ENCODE data around the gene GLCCI1. TPM values are rescaled to one million over a fixed set of nuclear protein-coding genes. Genes with fewer than 3 reads are reported as not detected.

The GLCCI1 gene
- total and polyA plus RNA-seq, 2 of the 8 experiments (the other 6 are each of a cell fraction or from before 2014, with no cell fraction given): 12.4 to 27.7 TPM

- Histone ChIP-seq H3K79me2 (ENCODE audit: control insufficient read depth in 1 of 2, insufficient read depth in 2 of 2, low read length in 2 of 2) (peaks cover 4 to 65% of the 10 kb centered on the region in 2 experiments; a peak in 3 of 4 replicates), H2BK20ac (ENCODE audit: low read length) (no peak overlapping the region), H4K20me1 (replicated peaks in 1 of 2; ENCODE audit: control insufficient read depth in 1 of 2, insufficient read depth in 2 of 2, low read length in 2 of 2) (peaks cover 5 to 16% of the 10 kb centered on the region in 2 experiments), H2BK15ac (ENCODE audit: low read length) (no peak overlapping the region), H4K91ac (replicated peaks; ENCODE audit: insufficient read length, low read length) (no peak overlapping the region), H3K36me3 (ENCODE audit: control insufficient read depth in 2 of 4, insufficient read depth in 4 of 4, low read length in 3 of 4) (no peaks in the 10 kb centered on the region), H3K23me2 (ENCODE audit: low read depth, low read length) (peaks cover 10% of the 10 kb centered on the region), H2AK5ac (ENCODE audit: low read depth, low read length) (no peak overlapping the region), H3K14ac (ENCODE audit: insufficient read length) (no peak overlapping the region), H3K23ac (ENCODE audit: insufficient read length) (no peak overlapping the region), H3K18ac (ENCODE audit: extremely low read depth, low read length) (no peak overlapping the region), H4K8ac (ENCODE audit: extremely low read depth, insufficient read depth, low read length) (no peak overlapping the region), H3K4ac (replicated peaks; ENCODE audit: insufficient read length, low read depth, low read length) (no peak overlapping the region), H3K4me3 (ENCODE audit: extremely low read depth in 1 of 4, insufficient read depth in 2 of 4, low read depth in 3 of 4, low read length in 4 of 4) (peak overlapping the region in 2 of 4 experiments; percentile 76 to 80; a peak in 4 of 8 replicates), H3K4me2 (ENCODE audit: insufficient read depth in 1 of 2, low read depth in 2 of 2, low read length in 2 of 2) (peak overlapping the region; percentile 58 to 83), H2BK120ac (replicated peaks; ENCODE audit: low read depth, low read length) (no peak overlapping the region), H4K5ac (ENCODE audit: insufficient read length, low read depth, low read length) (no peak overlapping the region), H3K9me3 (ENCODE audit: insufficient read depth in 2 of 2, low read depth in 1 of 2, low read length in 1 of 2) (no peaks in the 10 kb centered on the region), H3K9ac (replicated peaks in 1 of 4; ENCODE audit: extremely low read depth in 1 of 4, low read depth in 3 of 4, low read length in 3 of 4) (no peak overlapping the region), H3K27ac (ENCODE audit: low read depth, low read length) (no peak overlapping the region), H2AFZ (ENCODE audit: low read length) (no peak overlapping the region), H3K79me1 (ENCODE audit: low read depth, low read length) (peaks cover under 1% of the 10 kb centered on the region), H3K27me3 (replicated peaks in 1 of 4; ENCODE audit: control insufficient read depth in 3 of 4, extremely low read depth in 1 of 4, insufficient read depth in 3 of 4, low read length in 3 of 4) (peaks cover 0 to 1% (median 0%) of the 10 kb centered on the region in 4 experiments; a peak in 1 of 7 replicates), H3K56ac (replicated peaks; ENCODE audit: insufficient read length, low read depth, low read length) (no peak overlapping the region), H2BK12ac (ENCODE audit: low read depth, low read length) (no peak overlapping the region), H2BK5ac (ENCODE audit: low read depth, low read length) (no peak overlapping the region), H3K4me1 (replicated peaks in 1 of 4; ENCODE audit: control insufficient read depth in 3 of 4, insufficient read depth in 4 of 4, low read length in 3 of 4) (peaks cover 0 to 16% (median 9%) of the 10 kb centered on the region in 4 experiments; a peak in 5 of 7 replicates)
- no peak for FAIRE-seq
- DNase-seq (ENCODE audit: low read depth in 1 of 2, low spot score in 2 of 2): no peak
- CTCF ChIA-PET (ENCODE audit: partially characterized antibody): no interaction called here
- TF ChIP-seq PHF8 (conservative IDR thresholded peaks at IDR 0.05; ENCODE audit: low read depth, low read length) (no peak), POLR2A (IDR thresholded peaks at IDR 0.05; ENCODE audit: control extremely low read depth in 1 of 2, low read depth in 2 of 2, low read length in 2 of 2) (0 out of 3 replicates have a peak, but pooled peaks of 1 of the 2 experiments have one; percentile 7)
- 84% methylated on average over 9 of the region's 9 CpGs; no CpG with 5 or more reads in 1 of the 2 experiments for WGBS, 2 experiments (ENCODE audit: extremely low coverage in 1 of 2, insufficient coverage in 1 of 2, insufficient read length in 1 of 2, insufficient replicate concordance in 2 of 2, low coverage in 1 of 2, low lambda C conversion rate in 2 of 2, missing lambda C conversion rate in 1 of 2)
- POLR2A ChIA-PET (ENCODE audit: partially characterized antibody): no interaction called here
These were observed 2.9 kb downstream of the GLCCI1 start for GRCh38 chr7:7971308-7972040.
